ENCODE measurements around the gene COL5A3. TPM values are rescaled to one million over a fixed set of nuclear protein-coding genes. Genes with fewer than 3 reads are reported as not detected.

COL5A3 gene
- total and polyA plus RNA-seq, 2 of the 13 experiments (the other 11 are each of a cell fraction or from before 2014, with no cell fraction given), result 0.02 TPM; not detected in 1

DNA sequence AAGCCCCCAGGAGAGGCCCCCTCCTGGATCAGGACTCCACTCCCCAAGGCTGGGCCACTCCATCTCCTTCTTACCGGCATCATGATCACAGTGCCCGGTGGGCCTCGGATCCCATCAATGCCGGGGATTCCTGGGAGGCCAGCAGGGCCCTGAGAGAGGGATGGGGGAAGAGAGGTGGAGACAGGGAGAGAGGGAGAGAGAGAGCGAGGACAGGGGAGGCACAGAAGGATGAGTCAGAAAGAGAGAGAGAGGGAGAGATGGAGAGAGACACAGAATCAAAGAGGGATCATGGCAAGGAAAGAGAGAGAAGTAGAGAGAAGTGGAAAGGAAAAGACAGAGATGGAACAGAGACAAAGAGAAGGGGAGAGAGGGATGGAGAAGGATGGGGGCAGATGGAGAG, 13.8 kb downstream of the COL5A3 start:
- peaks cover 3 to 13% of the 10 kb centered on the region in 2 experiments; a peak in 2 of 5 replicates for H3K27me3 ChIP-seq (ENCODE audit: control insufficient read depth in 1 of 2, insufficient read depth in 2 of 2, low read length in 2 of 2)
- CTCF ChIA-PET (ENCODE audit: low intra/inter-chr PET ratio, low total read pairs), result no interaction called here
- DNase-seq (ENCODE audit: low spot score), result no peak
- no peak overlapping the region for H3K4me3 ChIP-seq (replicated peaks in 1 of 3; ENCODE audit: insufficient read depth in 1 of 3, low read depth in 2 of 3, low read length in 3 of 3)
- H2AFZ ChIP-seq (ENCODE audit: low read length), result no peak overlapping the region
- no peaks in the 10 kb centered on the region for H3K36me3 ChIP-seq (replicated peaks in 1 of 2; ENCODE audit: control insufficient read depth in 1 of 2, insufficient read depth in 2 of 2, low read length in 2 of 2)
- intact Hi-C loops (cut with micrococcal nuclease; ENCODE audit: unreplicated experiment), result no loop called here
- no TSS peak for BruUV-seq (replicated peaks)
- TF ChIP-seq MAFK (conservative IDR thresholded peaks at IDR 0.05 in 1 of 2, IDR thresholded peaks at IDR 0.05 in 1 of 2; ENCODE audit: low read length in 2 of 2) (no peak), ZNF101 (CRISPR knock-in tag; IDR thresholded peaks at IDR 0.05; ENCODE audit: borderline replicate concordance, low read depth) (no peak), ZBTB8A (CRISPR knock-in tag; IDR thresholded peaks at IDR 0.05; ENCODE audit: borderline replicate concordance, low read depth) (no peak), ZNF878 (CRISPR knock-in tag; IDR thresholded peaks at IDR 0.05) (no peak), REPIN1 (CRISPR knock-in tag; IDR thresholded peaks at IDR 0.05; ENCODE audit: borderline replicate concordance, low read depth) (no peak), ZFP36L2 (CRISPR knock-in tag; IDR thresholded peaks at IDR 0.05) (no peak), SP140L (CRISPR knock-in tag; IDR thresholded peaks at IDR 0.05; ENCODE audit: borderline replicate concordance) (no peak), ZNF331 (CRISPR knock-in tag; IDR thresholded peaks at IDR 0.05) (no peak), FOXP1 (IDR thresholded peaks at IDR 0.05) (no peak), FOXP1 (CRISPR knock-in tag; IDR thresholded peaks at IDR 0.05) (no peak), NRL (CRISPR knock-in tag; IDR thresholded peaks at IDR 0.05; ENCODE audit: borderline replicate concordance) (no peak), ATM (IDR thresholded peaks at IDR 0.05; ENCODE audit: borderline replicate concordance) (no peak), ZNF644 (CRISPR knock-in tag; IDR thresholded peaks at IDR 0.05; ENCODE audit: low read depth) (no peak), ZNF616 (CRISPR knock-in tag; IDR thresholded peaks at IDR 0.05; ENCODE audit: low read depth) (no peak), MYNN (CRISPR knock-in tag; IDR thresholded peaks at IDR 0.05; ENCODE audit: low read depth) (no peak), CBX5 (CRISPR knock-in tag; IDR thresholded peaks at IDR 0.05; ENCODE audit: borderline replicate concordance) (no peak)
- TF ChIP-seq, protein P1, sequence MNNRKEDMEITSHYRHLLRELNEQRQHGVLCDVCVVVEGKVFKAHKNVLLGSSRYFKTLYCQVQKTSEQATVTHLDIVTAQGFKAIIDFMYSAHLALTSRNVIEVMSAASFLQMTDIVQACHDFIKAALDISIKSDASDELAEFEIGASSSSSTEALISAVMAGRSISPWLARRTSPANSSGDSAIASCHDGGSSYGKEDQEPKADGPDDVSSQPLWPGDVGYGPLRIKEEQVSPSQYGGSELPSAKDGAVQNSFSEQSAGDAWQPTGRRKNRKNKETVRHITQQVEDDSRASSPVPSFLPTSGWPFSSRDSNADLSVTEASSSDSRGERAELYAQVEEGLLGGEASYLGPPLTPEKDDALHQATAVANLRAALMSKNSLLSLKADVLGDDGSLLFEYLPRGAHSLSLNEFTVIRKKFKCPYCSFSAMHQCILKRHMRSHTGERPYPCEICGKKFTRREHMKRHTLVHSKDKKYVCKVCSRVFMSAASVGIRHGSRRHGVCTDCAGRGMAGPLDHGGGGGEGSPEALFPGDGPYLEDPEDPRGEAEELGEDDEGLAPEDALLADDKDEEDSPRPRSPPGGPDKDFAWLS (CRISPR knock-in tag; IDR thresholded peaks at IDR 0.05; ENCODE audit: borderline replicate concordance), result no peak
- TF ChIP-seq, protein P2, sequence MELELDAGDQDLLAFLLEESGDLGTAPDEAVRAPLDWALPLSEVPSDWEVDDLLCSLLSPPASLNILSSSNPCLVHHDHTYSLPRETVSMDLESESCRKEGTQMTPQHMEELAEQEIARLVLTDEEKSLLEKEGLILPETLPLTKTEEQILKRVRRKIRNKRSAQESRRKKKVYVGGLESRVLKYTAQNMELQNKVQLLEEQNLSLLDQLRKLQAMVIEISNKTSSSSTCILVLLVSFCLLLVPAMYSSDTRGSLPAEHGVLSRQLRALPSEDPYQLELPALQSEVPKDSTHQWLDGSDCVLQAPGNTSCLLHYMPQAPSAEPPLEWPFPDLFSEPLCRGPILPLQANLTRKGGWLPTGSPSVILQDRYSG (CRISPR knock-in tag; IDR thresholded peaks at IDR 0.05), result no peak
- TF ChIP-seq, protein P3, sequence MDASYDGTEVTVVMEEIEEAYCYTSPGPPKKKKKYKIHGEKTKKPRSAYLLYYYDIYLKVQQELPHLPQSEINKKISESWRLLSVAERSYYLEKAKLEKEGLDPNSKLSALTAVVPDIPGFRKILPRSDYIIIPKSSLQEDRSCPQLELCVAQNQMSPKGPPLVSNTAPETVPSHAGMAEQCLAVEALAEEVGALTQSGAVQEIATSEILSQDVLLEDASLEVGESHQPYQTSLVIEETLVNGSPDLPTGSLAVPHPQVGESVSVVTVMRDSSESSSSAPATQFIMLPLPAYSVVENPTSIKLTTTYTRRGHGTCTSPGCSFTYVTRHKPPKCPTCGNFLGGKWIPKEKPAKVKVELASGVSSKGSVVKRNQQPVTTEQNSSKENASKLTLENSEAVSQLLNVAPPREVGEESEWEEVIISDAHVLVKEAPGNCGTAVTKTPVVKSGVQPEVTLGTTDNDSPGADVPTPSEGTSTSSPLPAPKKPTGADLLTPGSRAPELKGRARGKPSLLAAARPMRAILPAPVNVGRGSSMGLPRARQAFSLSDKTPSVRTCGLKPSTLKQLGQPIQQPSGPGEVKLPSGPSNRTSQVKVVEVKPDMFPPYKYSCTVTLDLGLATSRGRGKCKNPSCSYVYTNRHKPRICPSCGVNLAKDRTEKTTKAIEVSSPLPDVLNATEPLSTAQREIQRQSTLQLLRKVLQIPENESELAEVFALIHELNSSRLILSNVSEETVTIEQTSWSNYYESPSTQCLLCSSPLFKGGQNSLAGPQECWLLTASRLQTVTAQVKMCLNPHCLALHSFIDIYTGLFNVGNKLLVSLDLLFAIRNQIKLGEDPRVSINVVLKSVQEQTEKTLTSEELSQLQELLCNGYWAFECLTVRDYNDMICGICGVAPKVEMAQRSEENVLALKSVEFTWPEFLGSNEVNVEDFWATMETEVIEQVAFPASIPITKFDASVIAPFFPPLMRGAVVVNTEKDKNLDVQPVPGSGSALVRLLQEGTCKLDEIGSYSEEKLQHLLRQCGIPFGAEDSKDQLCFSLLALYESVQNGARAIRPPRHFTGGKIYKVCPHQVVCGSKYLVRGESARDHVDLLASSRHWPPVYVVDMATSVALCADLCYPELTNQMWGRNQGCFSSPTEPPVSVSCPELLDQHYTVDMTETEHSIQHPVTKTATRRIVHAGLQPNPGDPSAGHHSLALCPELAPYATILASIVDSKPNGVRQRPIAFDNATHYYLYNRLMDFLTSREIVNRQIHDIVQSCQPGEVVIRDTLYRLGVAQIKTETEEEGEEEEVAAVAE (CRISPR knock-in tag; IDR thresholded peaks at IDR 0.05; ENCODE audit: borderline replicate concordance), result no peak
- H3K27ac ChIP-seq (ENCODE audit: extremely low read length, insufficient read depth, low read length), result no peak overlapping the region
- no peaks in the 10 kb centered on the region for H3K79me2 ChIP-seq (ENCODE audit: insufficient read depth, low read length)
- H3K9me3 ChIP-seq (ENCODE audit: low read length), result no peaks in the 10 kb centered on the region
- H3K9ac ChIP-seq (ENCODE audit: insufficient read depth, low read depth, low read length), result no peak overlapping the region
- H3K4me1 ChIP-seq (ENCODE audit: insufficient read depth, low read length), result peaks cover 1% of the 10 kb centered on the region
- 1% methylated on average over 5 of the region's 5 CpGs for WGBS (ENCODE audit: low lambda C conversion rate)
- H4K20me1 ChIP-seq (ENCODE audit: insufficient read depth, low read length), result no peaks in the 10 kb centered on the region
- no peak overlapping the region for H3K4me2 ChIP-seq (ENCODE audit: low read depth, low read length)
- in situ Hi-C loops (cut with HindIII; ENCODE audit: extremely low pct_ligation_motif_present, low pct_unique_long_range_greater_than_20kb), result no loop called here
- POLR2A ChIA-PET, result no interaction called here
- no peak for ATAC-seq
- no peak for FAIRE-seq
